GM19372 (cell line): ENCODE data around the gene LRRC72.
"Not testable (repeated sequence)": the region's sequence is repeated elsewhere in the genome, so short reads cannot be mapped to it uniquely, and the experiment has no call there.

Experiments
- ATAC-seq: cut with Tn5 transposase; IDR thresholded peaks from one replicate; pipeline ENCODE4 v1.9.1; 2021; ENCODE audit warnings: mild to moderate bottlenecking, low read depth, moderate library complexity; ENCODE audit not compliant: unreplicated experiment

The LRRC72 gene

DNA sequence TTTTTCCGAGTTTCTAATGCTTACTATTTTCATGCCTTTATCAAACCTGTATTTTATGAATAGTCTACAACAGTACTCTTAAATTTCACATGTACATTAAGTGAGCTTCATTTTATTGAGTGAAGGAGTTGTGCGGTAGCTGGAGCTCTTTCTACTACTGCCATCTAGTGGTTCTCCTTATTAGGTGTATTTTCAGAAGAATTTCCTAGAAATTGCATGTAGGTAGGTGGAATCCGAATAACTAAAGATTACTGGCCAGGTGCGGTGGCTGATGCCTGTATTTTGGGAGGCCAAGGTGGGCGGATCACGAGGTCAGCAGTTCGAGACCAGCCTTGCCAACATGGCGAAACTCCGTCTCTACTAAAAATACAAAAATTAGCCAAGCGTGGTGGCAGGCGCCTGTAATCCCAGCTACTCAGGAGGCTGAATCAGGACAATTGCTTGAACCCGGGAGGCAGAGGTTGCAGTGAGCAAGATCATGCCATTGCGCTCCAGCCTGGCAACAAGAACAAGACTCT lies 38.3 kb downstream of the LRRC72 start:
- no peak for ATAC-seq

DNA sequence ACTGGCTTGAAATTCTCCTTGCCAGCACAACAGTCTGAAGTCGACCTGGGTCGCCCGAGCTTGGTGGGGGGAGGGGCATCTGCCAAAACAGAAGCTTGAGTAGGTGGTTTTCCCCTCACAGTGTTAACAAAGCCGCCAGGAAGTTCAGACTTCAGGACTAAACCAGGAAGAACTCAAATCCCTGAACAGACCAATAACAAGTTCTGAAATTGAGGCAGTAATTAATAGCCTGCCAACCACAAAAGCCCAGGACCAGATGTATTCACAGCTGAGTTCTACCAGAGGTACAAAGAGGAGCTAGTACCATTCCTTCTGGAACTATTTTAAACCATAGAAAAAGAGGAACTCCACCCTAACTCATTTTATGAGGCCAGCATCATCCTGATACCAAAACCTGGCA lies 45.3 kb downstream of the LRRC72 start:
- no peak for ATAC-seq

DNA sequence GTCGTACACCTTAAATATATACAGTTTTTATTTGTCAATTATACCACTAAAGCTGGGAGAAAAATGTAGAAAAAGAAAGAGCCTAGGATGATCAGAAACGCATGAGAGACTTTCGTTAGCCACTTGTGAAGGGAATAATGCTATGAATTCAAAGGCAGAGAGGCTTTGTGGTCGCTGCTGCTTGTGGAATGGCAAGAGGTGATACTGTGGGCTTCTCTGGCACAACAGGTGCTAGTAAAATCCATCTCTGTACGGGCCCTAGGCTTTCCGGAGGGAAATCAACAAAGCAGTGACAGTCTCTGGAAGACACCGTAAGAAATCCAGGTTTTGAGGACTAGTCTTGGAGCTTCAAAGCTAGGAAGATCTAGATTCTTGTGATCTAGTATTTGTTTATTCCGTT lies 52.6 kb downstream of the LRRC72 start:
- no peak for ATAC-seq

DNA sequence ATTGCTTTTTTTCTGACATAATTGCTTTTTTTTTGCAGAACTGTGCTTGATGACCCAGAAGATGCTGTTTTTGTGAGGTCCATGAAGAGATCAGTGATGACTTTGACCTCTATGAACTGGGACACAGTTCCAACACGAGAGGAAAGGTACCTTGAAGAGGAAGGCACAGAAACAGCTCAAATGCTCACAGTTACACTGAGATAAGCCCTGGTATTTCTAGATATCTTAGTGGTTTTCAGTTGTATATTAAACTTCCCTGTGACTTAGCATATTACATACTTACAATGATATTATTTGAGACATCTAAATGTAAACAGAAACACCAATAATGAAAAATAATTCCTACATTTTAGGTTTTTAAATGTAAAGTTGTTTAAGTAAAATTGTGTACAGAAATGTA lies 54.7 kb downstream of the LRRC72 start:
- no peak for ATAC-seq

DNA sequence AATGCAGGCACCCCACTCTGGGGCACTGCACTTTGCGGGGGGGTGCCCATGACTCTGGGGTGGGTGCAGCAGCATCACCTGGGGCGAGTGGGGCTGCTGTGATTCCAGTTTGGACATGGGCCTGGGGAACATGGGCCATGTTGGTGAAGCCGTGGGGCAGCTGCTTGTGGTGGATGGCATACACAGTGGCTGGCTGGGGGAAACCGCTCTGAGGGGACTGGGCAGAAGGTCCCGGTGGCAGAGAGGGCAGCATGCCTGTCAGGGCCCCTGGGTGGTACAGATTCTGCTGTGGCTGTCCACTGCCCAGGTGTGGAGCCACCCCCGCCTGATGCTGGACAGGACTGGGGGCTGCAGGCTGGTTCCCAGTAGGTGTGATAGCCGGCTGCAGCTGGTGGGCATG lies 57.2 kb downstream of the LRRC72 start:
- ATAC-seq, result no peak

DNA sequence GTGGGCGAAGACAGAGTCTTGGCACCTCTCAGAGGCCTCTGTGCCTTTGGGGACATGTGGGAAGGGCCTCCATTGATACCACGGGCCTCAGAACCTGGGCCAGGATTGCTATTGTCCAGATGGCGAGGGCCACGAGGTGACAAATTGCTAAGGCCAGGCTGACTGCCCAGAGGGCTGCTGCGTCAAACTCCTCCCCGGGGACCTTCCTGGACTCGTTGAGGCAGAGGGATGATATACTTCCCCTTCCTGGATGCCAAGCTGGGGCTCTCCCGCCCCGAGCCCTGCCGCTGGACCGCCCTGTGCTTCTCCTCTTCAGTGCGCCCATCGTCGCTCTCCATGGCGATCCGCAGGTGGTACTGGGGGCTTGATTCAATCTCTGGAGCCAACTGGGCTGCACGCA lies 58.9 kb downstream of the LRRC72 start:
- no peak for ATAC-seq

DNA sequence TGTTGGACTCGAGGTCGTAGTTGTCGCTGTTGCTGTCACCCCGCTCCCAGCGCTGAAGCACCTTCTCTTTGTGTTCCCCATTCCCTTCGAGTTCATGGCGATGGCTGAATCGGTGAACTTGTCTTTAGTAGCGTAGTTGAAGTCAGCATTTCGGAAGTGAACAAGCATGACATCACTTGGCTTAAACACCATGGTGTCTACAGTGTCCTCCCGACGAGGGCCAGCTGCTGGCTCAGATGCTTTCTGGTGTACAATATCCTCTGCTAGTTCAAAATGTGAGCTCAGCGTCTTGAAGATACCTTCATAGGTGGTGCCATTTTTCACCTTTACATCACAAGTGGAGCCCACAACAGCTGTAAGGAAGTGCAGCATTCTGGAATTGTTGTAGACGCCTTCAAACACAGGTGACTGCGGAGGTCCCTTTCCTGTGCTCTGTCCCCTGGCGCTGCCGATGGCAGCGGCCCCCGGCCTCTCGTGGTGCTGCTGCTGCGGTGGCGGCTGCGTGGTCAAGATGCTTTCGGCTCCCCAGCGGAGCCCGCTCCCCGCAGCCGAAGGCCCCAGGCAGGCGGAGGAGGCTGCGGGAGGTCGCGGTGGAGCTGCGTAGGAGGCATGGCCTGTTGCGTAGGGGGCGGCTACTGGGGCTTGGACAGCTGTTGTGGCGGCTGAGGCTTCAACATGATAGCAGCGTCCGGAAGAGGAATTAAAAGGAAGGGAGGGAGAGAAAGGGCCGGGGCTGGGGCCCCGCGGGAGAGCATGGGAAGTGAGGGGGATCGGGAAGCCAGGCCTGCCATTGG lies 59.7 kb downstream of the LRRC72 start:
- ATAC-seq, result no peak

DNA sequence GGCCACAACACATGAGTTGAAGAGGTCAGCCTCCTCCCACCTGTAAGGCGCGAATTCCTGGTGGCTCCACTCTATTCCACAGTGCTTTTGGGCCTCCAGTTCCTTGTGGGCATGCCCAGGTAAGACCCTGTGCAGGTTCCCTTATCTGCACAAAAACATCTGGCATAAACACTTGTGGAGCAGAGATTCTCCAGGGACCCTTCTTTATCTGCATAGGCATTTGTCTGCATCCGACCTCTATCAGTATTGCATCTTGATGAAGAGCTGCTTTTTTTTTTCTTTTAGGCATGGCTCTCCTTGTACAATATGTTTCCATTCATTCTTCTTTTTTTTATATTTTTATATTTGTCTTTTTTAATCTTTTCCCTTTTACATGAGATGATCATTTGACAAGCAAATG lies 60.5 kb downstream of the LRRC72 start:
- ATAC-seq, result no peak

DNA sequence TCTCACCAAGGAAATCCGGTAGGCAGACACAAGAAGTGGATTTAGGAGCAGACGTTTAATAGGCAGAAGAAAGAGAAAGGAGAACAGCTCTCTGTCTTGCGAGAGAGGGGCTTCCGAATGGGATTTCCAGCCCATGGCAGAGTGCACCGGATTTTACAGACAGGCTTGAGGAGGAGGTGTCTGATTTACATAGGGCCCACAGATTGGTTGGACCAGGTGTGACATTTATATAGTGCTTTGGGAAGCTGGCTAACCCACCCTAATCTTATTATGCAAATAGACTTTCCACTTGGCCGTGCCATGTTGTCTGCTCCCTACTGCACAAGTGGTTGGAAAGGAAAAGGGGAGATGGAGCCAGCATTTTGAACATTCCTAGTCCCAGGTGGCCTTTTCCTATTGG lies 61.2 kb downstream of the LRRC72 start:
- ATAC-seq, result no peak

DNA sequence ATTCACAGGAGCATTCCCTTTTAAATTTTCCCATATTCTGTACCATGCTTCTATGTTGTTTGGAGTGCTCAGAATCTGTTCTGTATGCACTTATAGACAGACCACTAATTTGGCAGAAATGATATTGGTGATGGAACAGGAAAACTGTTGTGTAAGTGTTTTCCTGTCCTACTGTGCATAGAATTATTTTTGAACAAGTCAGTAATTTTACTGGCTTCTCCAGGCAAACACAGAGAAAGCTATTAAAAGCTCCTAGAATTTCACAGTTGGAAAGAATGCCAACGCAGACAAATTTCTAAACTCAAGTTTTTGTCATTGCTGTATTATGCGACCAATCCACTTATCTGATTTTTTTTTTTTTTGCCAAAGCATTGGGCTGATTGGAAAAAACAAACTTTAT lies 63.3 kb downstream of the LRRC72 start:
- ATAC-seq, result no peak

DNA sequence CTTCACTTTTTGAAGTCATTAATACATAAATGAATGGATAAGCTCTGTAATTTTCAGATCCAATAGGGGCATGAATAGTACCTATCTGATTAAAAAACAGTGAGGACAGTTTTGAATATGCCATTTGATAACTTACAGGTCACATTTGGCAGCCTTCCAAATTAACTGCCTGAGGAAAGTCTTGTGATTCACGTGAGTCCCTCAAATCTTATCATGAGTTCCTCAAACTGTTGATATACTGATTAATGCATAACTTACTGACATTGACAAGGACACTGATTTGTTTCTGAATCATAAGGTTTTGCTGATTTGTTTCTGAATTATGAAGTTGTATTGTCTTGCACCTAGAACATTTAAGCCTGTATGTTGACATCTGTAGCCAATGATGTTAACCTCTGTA lies 63.8 kb downstream of the LRRC72 start:
- no peak for ATAC-seq

DNA sequence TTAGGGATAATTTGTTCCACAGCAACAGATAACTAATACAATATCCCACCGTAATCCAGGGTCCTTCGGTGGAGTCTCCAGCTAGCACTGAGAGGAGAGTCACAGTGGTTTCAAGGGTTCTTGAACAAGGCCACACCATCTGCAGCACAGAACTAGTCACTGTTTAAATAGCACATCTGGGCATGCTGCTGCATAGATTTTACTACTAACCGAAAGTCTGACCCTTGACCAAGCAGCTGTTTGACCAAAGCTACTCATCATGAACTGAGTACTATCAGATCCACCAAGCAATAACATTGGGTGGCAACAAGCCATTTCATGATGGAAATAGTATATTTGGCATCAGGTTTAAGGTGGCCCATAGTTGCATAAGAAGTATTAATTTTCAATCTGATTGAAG lies 65.8 kb downstream of the LRRC72 start:
- no peak for ATAC-seq

DNA sequence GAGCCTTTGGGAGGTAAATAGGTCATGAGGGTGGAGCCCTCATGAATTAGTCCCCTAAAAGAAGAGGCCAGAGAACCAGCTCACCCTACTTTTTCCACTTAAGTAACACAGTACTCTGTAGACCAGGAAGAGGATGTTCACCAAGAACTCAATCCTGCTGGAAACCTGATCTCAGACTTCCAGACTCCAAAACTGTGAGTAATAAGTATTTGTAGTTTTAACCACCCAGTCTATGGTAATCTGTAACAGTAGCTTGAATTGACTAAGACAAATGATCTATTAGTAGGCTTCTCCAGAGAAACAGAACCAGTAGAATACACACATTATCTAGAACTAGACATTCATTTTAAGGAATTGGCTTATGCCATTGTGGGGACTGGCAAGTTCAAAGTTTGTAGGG lies 67.4 kb downstream of the LRRC72 start:
- no peak for ATAC-seq

DNA sequence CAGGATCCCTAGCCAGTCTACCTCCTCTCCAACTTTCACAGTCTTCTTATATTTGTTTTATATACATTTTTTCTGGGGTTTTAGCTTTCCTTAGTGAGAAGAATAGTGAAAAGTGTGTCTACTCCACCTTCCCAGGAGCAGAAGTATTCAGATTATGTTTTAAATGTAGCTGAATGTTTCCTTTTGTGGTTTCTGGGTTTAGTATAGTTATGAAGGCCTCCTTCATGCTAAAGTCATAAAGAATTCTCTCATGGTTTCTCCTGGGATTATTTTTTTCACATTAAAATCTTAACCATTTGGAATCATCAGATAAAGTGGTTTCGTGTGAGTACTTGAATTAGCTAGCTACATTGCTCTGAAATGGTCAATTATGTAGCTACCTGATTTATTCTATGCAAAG lies 68.1 kb downstream of the LRRC72 start:
- no peak for ATAC-seq

DNA sequence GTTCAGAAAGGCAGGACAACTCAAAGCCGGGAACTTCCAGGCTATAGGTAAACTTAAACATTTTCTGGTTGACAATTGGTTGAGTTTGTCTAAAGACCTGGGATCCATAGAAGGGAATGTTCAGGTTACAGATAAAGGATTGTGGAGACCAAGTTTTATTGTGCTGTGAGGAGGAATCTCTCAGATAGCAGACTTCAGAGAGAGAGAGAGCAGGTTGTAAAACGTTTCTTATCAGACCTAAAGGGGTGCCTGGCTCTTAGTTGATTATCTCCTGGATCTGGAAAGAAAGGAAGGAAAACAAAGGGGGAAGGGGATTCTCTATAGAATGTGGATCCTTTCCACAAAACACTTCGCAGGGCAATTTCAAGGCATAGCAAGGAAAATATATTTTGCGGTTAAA lies 69.0 kb downstream of the LRRC72 start:
- not testable (repeated sequence) for ATAC-seq

DNA sequence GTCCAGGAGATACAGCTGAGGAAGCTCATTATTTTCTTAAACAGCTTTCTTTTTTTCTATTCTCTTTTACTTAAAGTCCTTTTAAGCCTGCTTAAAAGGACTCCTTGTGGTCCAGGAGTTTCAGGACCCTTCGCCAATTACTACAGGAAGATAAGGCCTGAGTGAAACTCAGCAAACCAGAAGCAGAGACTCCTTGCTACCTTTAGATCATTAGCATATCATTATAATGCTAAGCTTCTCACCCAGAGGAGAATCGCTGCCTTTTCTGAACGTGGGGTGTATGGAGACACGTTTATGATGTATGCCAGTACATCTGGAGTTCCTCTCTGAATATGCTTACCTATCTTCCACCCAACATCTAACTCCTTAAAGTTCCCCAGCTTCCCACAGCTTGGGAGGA lies 71.4 kb downstream of the LRRC72 start:
- ATAC-seq, result no peak

DNA sequence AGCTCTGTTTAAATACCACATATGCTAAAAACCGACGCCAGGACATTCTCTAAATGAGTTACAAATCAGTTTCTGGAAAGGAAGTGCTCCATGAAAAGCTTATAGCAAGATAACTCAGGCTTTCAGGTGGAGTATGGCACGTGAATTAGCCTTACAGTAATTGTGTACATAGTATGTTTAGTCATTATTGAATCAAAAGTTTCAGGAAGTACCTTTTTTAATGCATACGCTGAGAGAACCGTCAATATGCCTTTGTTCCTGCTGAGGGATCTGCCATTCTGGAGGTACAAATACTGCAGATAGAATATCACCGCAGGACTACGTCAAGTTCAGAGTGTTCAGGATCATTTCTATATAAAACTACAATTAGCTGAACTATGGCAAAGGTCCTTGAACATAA lies 73.2 kb downstream of the LRRC72 start:
- no peak for ATAC-seq

DNA sequence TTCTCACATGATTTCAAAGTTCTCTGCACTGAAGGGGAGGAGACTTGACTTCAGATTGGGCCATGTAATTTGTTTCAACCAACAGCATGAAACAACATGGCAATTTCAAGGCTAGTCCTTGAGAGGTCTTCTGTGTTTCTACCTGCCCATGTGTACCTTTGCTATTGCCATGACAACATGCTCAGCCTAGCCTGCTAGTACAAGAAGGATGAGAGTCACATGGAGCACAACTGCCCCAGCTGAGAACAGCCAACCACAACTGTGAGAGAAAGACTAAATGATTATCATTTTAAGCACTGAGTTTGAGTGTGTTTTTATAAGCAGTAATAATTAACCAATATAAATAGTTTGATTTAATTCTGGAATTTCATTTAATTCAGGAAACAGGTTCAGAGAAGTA lies 77.0 kb downstream of the LRRC72 start:
- no peak for ATAC-seq

DNA sequence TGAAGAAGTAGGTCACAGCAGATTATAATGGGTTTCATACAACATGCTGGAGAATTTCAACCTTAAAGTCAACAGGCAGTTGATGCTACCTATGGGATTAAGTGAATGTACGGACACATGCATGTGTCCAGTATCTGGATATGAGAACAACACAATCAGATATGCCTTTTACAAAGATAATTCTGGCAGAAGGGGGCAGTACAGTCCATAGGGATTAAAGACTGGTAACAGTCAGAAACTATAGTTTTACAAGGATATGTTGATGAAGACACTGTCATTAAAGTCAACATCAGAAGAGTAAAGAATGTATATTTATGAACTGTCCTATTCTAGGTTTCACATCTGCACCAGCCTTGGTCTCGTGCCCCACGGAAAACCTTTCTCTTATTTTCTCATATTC lies 77.4 kb downstream of the LRRC72 start:
- no peak for ATAC-seq

DNA sequence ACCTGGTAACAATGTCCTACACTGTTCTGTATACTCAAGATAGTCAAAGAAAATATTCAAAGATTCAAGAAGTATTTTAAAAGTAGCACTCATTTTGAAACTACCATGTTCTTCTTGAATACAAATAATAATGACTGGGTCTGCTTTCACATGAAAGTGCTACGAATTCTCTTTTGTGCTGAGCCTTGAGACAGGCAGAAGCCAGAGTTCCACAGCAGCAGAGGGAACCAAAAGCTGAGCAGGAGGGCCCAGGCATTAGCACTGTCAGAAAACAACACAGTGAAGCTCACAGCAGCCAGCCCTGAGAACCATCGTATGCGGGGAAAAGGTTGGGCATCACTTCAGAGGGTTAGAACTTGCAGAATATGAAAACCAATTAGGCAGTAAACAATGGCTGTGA lies 80.1 kb downstream of the LRRC72 start:
- no peak for ATAC-seq

DNA sequence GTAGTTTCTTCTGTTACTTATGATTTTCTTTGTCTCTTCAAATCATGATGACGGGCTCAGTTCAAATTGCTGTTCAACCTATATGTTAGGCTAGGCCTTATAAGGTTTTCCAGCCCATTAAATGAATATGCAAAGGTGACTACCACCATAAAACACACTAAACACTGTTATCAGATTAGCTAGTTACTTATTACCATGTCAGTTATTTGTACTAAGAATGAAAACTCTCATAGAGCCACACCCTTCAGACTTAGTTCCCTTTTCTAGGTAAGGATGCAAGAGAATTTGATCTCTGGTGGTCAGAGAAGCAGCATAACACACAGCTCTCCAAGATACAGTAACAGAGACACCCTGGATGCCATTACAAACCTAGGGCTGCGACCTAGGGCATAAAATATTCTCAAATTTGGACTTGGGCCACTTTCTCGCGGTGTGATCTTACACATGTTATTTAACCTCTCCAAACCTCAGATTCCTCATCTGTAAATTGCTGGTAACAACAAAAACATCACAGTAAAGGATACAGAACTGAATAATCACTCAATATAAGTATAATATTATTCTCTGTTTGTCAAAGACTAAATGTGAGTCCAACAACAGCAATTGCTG lies 83.3 kb downstream of the LRRC72 start:
- peak; percentile 91 for ATAC-seq

DNA sequence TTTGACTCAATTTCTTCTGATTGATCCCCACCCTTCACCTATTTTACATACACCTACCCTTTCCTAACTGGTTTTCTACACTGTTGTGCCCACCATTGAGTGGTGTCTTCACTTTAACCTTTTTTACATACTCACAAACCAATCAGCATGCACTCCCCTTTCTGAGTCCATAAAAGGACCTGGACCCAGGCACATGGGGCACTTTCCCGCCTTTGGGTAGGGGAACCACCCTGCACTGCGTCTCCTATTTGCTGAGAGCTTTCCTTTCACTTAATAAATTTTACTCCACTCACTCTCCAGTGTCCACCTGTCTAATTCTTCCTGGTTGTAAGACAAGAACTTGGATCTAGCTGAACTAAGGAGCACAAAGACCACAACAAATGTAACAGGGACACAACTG lies 85.1 kb downstream of the LRRC72 start:
- no peak for ATAC-seq
